GM13976 (cell line): ENCODE results near the gene FRRS1L.
A peak's percentile ranks its signal among the peaks of the same experiment; 100 is the strongest.

Source experiments
- DNase-seq: peaks from one replicate; pipeline ENCODE4 v3.0.0; 2012; ENCODE audit warnings: low spot score
- in situ Hi-C: fragments of 300-500 bp; cut with MboI; formaldehyde crosslinking; loops from one replicate; pipeline ENCODE4 v1.12.0; 2022; ENCODE audit warnings: low sequenced_read_pairs, mixed read lengths, inconsistent platforms; ENCODE audit not compliant: unreplicated experiment
- TF ChIP-seq, protein P1 (sequence below): IDR thresholded peaks from 2 replicates; pipeline ENCODE4 v1.5.1; 2012; ENCODE audit warnings: borderline replicate concordance, mild to moderate bottlenecking; ENCODE audit not compliant: insufficient read depth; ENCODE audit errors: extremely low read depth, missing control alignments, control extremely low read depth

The FRRS1L gene

DNA sequence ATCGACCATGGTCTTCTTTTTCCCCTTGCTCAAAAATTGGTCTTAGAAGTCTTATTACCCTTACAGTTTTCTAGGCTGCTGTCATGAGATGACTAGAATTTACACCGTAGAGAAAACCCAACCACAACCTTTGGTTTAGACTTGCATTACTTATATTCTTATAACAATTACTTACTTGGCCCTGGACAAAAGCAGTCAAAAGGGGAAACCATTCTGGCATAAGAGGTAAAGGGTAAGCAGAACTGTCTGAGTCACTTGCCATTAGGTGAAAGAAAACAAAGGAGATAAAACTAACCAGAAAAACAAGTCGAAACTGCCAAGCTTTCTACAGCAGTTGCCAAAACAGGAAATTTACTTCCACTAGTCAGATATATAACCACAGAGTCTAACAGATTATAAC is 65.2 kb downstream of the FRRS1L start:
- in situ Hi-C loops, result no loop called here
- TF ChIP-seq, protein P1, sequence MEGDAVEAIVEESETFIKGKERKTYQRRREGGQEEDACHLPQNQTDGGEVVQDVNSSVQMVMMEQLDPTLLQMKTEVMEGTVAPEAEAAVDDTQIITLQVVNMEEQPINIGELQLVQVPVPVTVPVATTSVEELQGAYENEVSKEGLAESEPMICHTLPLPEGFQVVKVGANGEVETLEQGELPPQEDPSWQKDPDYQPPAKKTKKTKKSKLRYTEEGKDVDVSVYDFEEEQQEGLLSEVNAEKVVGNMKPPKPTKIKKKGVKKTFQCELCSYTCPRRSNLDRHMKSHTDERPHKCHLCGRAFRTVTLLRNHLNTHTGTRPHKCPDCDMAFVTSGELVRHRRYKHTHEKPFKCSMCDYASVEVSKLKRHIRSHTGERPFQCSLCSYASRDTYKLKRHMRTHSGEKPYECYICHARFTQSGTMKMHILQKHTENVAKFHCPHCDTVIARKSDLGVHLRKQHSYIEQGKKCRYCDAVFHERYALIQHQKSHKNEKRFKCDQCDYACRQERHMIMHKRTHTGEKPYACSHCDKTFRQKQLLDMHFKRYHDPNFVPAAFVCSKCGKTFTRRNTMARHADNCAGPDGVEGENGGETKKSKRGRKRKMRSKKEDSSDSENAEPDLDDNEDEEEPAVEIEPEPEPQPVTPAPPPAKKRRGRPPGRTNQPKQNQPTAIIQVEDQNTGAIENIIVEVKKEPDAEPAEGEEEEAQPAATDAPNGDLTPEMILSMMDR, result no peak
- peak; percentile 27 for DNase-seq

DNA sequence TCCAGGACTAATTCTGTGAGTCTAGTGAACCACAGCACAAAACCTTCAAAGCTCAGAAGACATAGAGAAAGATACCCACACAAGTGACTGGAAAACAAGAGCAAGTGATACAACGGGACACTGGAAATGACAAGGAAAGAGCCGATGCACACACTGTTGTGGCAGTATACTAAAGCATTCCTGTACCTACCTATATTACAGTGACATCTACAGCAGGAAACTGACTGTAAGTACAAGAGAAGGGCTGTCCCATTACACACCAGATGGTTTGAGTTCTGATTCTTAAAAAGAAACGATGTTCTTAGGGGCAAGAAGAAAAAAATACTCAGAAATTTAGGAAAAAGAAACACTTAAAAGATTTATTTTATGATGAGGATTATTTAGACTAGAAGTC is 65.8 kb downstream of the FRRS1L start:
- in situ Hi-C loops, result no loop called here

DNA sequence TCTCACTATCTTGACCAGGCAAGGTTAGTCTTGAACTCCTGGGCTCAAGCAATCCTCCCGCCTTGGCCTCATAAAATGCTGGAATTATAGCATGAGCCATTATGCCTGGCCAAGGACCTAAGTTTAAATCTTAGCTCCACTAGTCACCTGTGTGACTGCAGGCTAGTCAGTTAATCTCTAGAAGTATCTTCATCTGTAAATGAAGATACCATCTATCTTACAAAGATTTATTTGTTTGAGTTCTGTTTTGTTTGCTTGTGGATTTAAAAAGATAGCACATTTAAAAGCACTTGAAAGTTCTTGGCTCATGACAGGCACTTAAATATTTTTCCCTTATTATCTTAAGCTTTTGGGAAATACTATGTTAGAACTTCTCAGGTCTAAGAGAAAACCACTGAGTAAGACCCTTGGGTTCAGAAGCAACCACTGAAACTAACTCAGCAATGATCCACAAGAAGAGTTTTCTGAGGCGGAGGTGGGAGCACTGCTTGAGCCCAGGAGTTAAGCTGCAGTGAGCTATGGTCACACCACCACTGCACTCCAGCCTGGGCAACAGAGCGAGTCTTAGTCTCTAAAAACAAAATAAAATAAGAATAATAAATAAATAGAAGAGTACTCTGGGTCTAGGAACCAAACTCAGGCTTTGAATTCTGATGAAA is 66.4 kb downstream of the FRRS1L start:
- in situ Hi-C loops, result no loop called here
- DNase-seq, result no peak

More for the DNA sequence above, 65.8 kb downstream of the FRRS1L start:
- TF ChIP-seq, protein P1, result no peak
- DNase-seq, result no peak

DNA sequence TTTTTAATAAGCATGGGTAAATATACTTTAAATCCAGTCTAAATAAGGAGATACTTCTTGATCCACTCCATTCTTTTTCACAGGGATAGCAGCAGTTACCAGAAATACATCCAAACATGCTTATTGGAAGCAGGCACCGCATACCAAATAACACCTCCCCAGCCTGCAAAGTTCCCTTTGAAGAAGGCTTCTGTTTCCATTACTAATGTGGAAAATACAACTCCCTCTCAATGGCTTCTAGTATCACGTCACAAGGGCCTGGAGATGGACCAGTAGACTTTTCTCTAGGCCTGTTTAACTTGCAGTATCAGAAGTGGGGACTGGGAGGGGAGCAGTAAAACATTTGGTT is 68.1 kb downstream of the FRRS1L start:
- TF ChIP-seq, protein P1, result no peak
- in situ Hi-C loops, result no loop called here
- no peak for DNase-seq

More for the DNA sequence above, 66.4 kb downstream of the FRRS1L start:
- TF ChIP-seq, protein P1, result no peak

DNA sequence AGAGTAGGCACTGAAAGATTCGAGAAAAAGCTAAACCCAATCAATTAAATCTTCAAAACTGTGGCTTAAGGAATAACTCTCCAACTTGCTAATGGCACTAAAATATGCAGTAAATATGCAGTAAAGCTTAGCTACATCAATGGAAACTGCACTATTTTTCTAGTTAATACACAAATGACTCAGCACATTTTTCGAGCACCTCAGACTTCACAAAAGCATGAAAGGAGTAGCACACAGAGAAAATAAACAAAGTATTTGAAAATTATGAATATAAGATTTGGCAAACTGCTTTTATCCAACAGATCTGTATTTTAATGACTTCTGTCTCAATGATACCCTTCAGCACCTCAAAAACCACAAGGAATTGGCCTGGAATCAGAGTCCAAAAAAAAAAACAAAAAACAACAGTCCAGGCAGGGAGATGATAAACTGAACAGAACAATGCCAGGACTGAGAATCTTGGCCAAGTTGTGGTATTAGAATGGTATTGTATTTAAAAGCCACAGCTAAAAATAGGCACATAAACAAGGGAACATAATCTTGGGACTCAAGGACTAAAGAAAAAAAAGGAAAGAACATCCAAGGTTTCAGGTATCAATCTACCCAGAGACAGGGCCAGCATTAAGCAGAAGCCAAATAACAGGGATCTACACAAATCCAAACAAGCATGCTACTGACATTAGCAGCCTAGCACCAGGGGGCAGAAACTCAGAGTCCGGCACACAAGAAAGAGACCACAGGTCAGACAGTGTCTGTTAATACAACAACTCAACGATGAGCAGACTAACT is 68.7 kb downstream of the FRRS1L start:
- TF ChIP-seq, protein P1, result no peak
- in situ Hi-C loops, result no loop called here
- DNase-seq, result no peak

DNA sequence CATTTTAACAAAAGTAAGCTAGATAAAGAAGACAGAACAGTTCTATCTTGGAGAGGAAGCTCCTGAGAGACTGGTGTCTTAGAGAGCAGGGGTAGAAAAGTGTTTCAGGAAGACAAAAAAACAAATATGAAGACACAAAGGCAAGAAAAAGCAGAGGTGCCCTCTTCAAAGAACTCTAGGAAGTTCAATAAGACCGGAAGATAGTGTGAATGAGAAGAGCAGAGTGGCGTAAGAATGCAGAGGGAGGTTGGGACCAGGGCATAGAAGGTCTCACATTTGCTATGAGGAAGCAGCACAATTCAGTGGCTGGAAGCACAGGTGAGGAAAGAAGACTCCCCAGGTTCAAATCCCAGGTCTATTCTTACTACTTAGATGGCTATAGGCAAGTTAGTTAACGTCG is 69.9 kb downstream of the FRRS1L start:
- DNase-seq, result no peak
- in situ Hi-C loops, result no loop called here
- TF ChIP-seq, protein P1, result no peak

DNA sequence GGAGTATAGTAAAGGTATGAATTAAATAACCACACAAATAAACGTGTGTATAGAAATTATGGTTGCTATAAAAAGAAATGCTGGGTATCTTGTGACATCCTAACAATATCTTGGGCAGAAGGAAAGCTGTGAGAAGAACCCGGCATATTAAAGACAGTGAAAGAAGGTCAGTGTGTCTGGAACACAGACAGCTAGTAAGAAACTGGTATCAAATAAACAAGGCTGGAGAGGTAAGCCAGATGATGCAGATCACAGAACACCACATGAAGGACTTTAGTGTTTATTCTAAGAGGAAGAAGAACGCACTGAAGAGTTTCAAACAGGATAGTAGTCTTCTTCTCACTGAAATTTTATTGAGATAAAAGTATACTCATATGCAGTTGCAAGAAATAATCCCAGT is 71.7 kb downstream of the FRRS1L start:
- in situ Hi-C loops, result no loop called here
- TF ChIP-seq, protein P1, result no peak
- no peak for DNase-seq
